SH-SY5Y (cell line): ENCODE data around the gene SLC12A3.

Experiments
- GATA2 ChIP-seq: IDR thresholded peaks from 2 replicates; pipeline ENCODE4 v1.6.1; 2011; ENCODE audit warnings: mild to moderate bottlenecking, low read depth, low read length
- GATA3 ChIP-seq: IDR thresholded peaks from 2 replicates; pipeline ENCODE4 v1.6.1; 2011; ENCODE audit warnings: low read depth, mild to moderate bottlenecking, low read length, moderate library complexity

GRCh38 chr16:56921571-56921970, 56.6 kb downstream of the SLC12A3 start:
- no peak for TF ChIP-seq GATA2
- TF ChIP-seq GATA3 = no peak
